Activated T-cell treated with anti-CD3 and anti-CD28 coated beads for 1 hour (primary cell): ENCODE measurements around the gene GGN.
"Not testable (repeated sequence)": the region's sequence is repeated elsewhere in the genome, so short reads cannot be mapped to it uniquely, and the experiment has no call there.

ENCODE experiments used
- DNase-seq: peaks from one replicate; pipeline ENCODE4 v3.0.0-alpha.2; 2020; ENCODE audit warnings: low read depth

GGN gene

GRCh38 chr19:38387550-38388348 is at the start of gene GGN:
Gene GGN, minus strand, starts transcription at chr19:38388034. Its CDS starts 773 bp downstream, at chr19:38387261.
- peak; percentile 69 for DNase-seq

- no peak for DNase-seq
These were observed 49.5 kb upstream of the GGN start for GRCh38 chr19:38437295-38437694.

- no peak for DNase-seq
These were observed 46.8 kb upstream of the GGN start for GRCh38 chr19:38434549-38435051.

- peak; percentile 20 for DNase-seq
These were observed 45.5 kb upstream of the GGN start, which contains the start of gene RYR1 for GRCh38 chr19:38433268-38433733. Gene RYR1, plus strand, starts transcription at chr19:38433691. Its CDS starts 139 bp downstream, at chr19:38433830.

GRCh38 chr19:38430931-38431330 is 43.1 kb upstream of the GGN start:
- DNase-seq, result no peak

GRCh38 chr19:38429811-38430156 is 42.0 kb upstream of the GGN start:
- no peak for DNase-seq

- DNase-seq, result no peak
These were observed 41.4 kb upstream of the GGN start for GRCh38 chr19:38429055-38429810.

- DNase-seq, result not testable (repeated sequence)
These were observed 39.3 kb upstream of the GGN start for GRCh38 chr19:38427035-38427677.

GRCh38 chr19:38425810-38426466 is 38.1 kb upstream of the GGN start, which contains the start of gene RASGRP4:
Gene RASGRP4, minus strand, starts transcription at chr19:38426219. Its CDS starts 128 bp downstream, at chr19:38426091.
- no peak for DNase-seq

GRCh38 chr19:38425222-38425809 is 37.5 kb upstream of the GGN start:
- no peak for DNase-seq

GRCh38 chr19:38424272-38424671 is 36.4 kb upstream of the GGN start:
- no peak for DNase-seq

- DNase-seq, result no peak
These were observed 34.6 kb upstream of the GGN start for GRCh38 chr19:38422438-38422837.

- no peak for DNase-seq
These were observed 34.0 kb upstream of the GGN start for GRCh38 chr19:38421856-38422255.

- no peak for DNase-seq
These were observed 33.1 kb upstream of the GGN start for GRCh38 chr19:38420935-38421334.

GRCh38 chr19:38417544-38418506 is 30.0 kb upstream of the GGN start:
- peak; percentile 18 for DNase-seq

GRCh38 chr19:38417146-38417543 is 29.3 kb upstream of the GGN start:
- no peak for DNase-seq

GRCh38 chr19:38413416-38413815 is 25.6 kb upstream of the GGN start:
- no peak for DNase-seq

GRCh38 chr19:38412961-38413360 is 25.1 kb upstream of the GGN start:
- no peak for DNase-seq

GRCh38 chr19:38412491-38412890 is 24.7 kb upstream of the GGN start:
- no peak for DNase-seq

GRCh38 chr19:38411898-38412297 is 24.1 kb upstream of the GGN start:
- not testable (repeated sequence) for DNase-seq
